Lower lobe of right lung (tissue), 2 donors: ENCODE data around the gene PCGF3. TPM values are rescaled to one million over a fixed set of nuclear protein-coding genes. Genes with fewer than 3 reads are reported as not detected.
"Not testable (repeated sequence)": the region's sequence is repeated elsewhere in the genome, so short reads cannot be mapped to it uniquely, and the experiment has no call there.

Source experiments
- ATAC-seq, 2 donors: fragments of 200-7000 bp; cut with Tn5 transposase; one replicate each; pipeline ENCODE4 v1.9.1; 2020 to 2022; ENCODE audit warnings: mild to moderate bottlenecking in 2 of 2, moderate library complexity in 2 of 2
- DNase-seq: peaks from one replicate; pipeline ENCODE4 v3.0.0-alpha.2; 2020
- H3K27ac ChIP-seq: fragments of 200-600 bp; one replicate; pipeline ENCODE4 v1.8.0; 2022
- H3K27me3 ChIP-seq: fragments of 200-600 bp; one replicate; pipeline ENCODE4 v1.8.0; 2022; ENCODE audit warnings: low read depth
- H3K36me3 ChIP-seq: fragments of 200-600 bp; one replicate; pipeline ENCODE4 v1.8.0; 2022; ENCODE audit warnings: mild to moderate bottlenecking
- H3K4me1 ChIP-seq: fragments of 200-600 bp; one replicate; pipeline ENCODE4 v1.8.0; 2022
- H3K4me3 ChIP-seq: fragments of 200-600 bp; one replicate; pipeline ENCODE4 v1.8.0; 2022; ENCODE audit warnings: mild to moderate bottlenecking
- H3K9me3 ChIP-seq: fragments of 200-600 bp; one replicate; pipeline ENCODE4 v1.8.0; 2022
- CTCF ChIP-seq: fragments of 200-600 bp; IDR thresholded peaks from one replicate; pipeline ENCODE4 v1.8.0; 2022; ENCODE audit warnings: antibody characterized with exemption, mild to moderate bottlenecking
- intact Hi-C: fragments of 100-400 bp; cut with DNase I; formaldehyde crosslinking; loops from one replicate; pipeline ENCODE4 v1.11.0; 2022
- total RNA-seq: library from RNA; stranded (reverse); fragmentation: NEBNext Ultra II Directional; extraction: Animal tissue kit (Norgen Biotek cat#: 25700); gene quantifications from one replicate; pipeline ENCODE4 v1.2.1, GENCODE V29; 2021
- donor health status: DM: no; HTN: yes; CAD: no; lungs with severe emphysema.

The PCGF3 gene
- total RNA-seq, 1 donor from 2014 or later: 44.8 TPM

GRCh38 chr4:689723-690122, 15.9 kb upstream of the PCGF3 start:
- ATAC-seq: no peak
- no peak for TF ChIP-seq CTCF
- no peaks in the 10 kb centered on the region for H3K27me3 ChIP-seq
- H3K4me3 ChIP-seq: peak overlapping the region; percentile 68
- intact Hi-C loops: no loop called here
- H3K9me3 ChIP-seq: no peaks in the 10 kb centered on the region
- no peak for DNase-seq
- H3K27ac ChIP-seq: peak overlapping the region; percentile 87
- H3K36me3 ChIP-seq: no peaks in the 10 kb centered on the region
- H3K4me1 ChIP-seq: peaks cover 33% of the 10 kb centered on the region

- H3K27ac ChIP-seq: no peak overlapping the region
- no peaks in the 10 kb centered on the region for H3K27me3 ChIP-seq
- intact Hi-C loops: no loop called here
- peaks cover 18% of the 10 kb centered on the region for H3K4me1 ChIP-seq
- no peak for TF ChIP-seq CTCF
- DNase-seq: no peak
- no peaks in the 10 kb centered on the region for H3K36me3 ChIP-seq
- H3K4me3 ChIP-seq: no peak overlapping the region
- ATAC-seq: no peak
- H3K9me3 ChIP-seq: no peaks in the 10 kb centered on the region
Measured at GRCh38 chr4:692771-693554, 12.7 kb upstream of the PCGF3 start.

GRCh38 chr4:694341-694940, 11.2 kb upstream of the PCGF3 start:
- H3K27ac ChIP-seq, H3K27me3 ChIP-seq, intact Hi-C loops, H3K4me3 ChIP-seq, H3K36me3 ChIP-seq, DNase-seq, H3K9me3 ChIP-seq, H3K4me1 ChIP-seq, ATAC-seq: not testable (repeated sequence)

GRCh38 chr4:699816-700580, 5.6 kb upstream of the PCGF3 start:
- ATAC-seq (no peak), DNase-seq (no peak)
- H3K9me3 ChIP-seq: no peaks in the 10 kb centered on the region
- no peak overlapping the region for H3K4me3 ChIP-seq
- no peaks in the 10 kb centered on the region for H3K27me3 ChIP-seq
- intact Hi-C loops: no loop called here
- no peak for TF ChIP-seq CTCF
- H3K36me3 ChIP-seq: no peaks in the 10 kb centered on the region
- H3K27ac ChIP-seq: peak overlapping the region; percentile 71
- H3K4me1 ChIP-seq: peaks cover 5% of the 10 kb centered on the region

- DNase-seq (no peak), ATAC-seq (no peak)
- TF ChIP-seq CTCF: no peak
- Histone ChIP-seq H3K4me1 (peaks cover 5% of the 10 kb centered on the region), H3K27ac (no peak overlapping the region), H3K27me3 (no peaks in the 10 kb centered on the region), H3K36me3 (no peaks in the 10 kb centered on the region), H3K4me3 (no peak overlapping the region), H3K9me3 (no peaks in the 10 kb centered on the region)
- intact Hi-C loops: no loop called here
Measured at GRCh38 chr4:700587-701264, 4.9 kb upstream of the PCGF3 start.
